Measurements from ENCODE around the gene ETV3.

DNA sequence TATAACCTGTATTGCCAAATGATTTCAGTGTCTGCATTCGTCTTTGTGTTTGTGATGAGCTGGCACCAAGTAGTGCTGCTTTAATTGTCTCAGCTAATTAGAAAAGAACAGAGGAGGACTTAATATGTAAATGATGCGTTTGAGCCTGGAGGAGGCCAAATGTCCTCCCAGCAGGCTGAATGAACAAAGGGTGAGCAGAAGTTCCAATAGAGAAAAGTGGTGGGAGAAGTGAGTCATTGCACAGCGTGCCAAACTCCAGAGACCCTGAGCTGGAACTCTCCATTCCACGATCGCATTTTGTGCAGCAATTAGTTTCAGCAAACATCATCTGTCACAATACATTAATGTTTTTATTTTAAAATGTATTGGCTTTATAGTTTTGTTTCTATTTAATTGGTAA, 56.5 kb downstream of the ETV3 start:
- TF ChIP-seq, protein P1, sequence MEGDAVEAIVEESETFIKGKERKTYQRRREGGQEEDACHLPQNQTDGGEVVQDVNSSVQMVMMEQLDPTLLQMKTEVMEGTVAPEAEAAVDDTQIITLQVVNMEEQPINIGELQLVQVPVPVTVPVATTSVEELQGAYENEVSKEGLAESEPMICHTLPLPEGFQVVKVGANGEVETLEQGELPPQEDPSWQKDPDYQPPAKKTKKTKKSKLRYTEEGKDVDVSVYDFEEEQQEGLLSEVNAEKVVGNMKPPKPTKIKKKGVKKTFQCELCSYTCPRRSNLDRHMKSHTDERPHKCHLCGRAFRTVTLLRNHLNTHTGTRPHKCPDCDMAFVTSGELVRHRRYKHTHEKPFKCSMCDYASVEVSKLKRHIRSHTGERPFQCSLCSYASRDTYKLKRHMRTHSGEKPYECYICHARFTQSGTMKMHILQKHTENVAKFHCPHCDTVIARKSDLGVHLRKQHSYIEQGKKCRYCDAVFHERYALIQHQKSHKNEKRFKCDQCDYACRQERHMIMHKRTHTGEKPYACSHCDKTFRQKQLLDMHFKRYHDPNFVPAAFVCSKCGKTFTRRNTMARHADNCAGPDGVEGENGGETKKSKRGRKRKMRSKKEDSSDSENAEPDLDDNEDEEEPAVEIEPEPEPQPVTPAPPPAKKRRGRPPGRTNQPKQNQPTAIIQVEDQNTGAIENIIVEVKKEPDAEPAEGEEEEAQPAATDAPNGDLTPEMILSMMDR (IDR thresholded peaks at IDR 0.05 in 2 of 3, conservative IDR thresholded peaks at IDR 0.05 in 1 of 3; ENCODE audit: control insufficient read depth in 2 of 3, extremely low read depth in 1 of 3, insufficient read depth in 1 of 3, low read depth in 3 of 3, low read length in 3 of 3): no peak
- TF ChIP-seq POLR2A (IDR thresholded peaks at IDR 0.05; ENCODE audit: low read depth, low read length): no peak
- TF ChIP-seq, protein P2, sequence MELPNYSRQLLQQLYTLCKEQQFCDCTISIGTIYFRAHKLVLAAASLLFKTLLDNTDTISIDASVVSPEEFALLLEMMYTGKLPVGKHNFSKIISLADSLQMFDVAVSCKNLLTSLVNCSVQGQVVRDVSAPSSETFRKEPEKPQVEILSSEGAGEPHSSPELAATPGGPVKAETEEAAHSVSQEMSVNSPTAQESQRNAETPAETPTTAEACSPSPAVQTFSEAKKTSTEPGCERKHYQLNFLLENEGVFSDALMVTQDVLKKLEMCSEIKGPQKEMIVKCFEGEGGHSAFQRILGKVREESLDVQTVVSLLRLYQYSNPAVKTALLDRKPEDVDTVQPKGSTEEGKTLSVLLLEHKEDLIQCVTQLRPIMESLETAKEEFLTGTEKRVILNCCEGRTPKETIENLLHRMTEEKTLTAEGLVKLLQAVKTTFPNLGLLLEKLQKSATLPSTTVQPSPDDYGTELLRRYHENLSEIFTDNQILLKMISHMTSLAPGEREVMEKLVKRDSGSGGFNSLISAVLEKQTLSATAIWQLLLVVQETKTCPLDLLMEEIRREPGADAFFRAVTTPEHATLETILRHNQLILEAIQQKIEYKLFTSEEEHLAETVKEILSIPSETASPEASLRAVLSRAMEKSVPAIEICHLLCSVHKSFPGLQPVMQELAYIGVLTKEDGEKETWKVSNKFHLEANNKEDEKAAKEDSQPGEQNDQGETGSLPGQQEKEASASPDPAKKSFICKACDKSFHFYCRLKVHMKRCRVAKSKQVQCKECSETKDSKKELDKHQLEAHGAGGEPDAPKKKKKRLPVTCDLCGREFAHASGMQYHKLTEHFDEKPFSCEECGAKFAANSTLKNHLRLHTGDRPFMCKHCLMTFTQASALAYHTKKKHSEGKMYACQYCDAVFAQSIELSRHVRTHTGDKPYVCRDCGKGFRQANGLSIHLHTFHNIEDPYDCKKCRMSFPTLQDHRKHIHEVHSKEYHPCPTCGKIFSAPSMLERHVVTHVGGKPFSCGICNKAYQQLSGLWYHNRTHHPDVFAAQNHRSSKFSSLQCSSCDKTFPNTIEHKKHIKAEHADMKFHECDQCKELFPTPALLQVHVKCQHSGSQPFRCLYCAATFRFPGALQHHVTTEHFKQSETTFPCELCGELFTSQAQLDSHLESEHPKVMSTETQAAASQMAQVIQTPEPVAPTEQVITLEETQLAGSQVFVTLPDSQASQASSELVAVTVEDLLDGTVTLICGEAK (IDR thresholded peaks at IDR 0.05; ENCODE audit: borderline replicate concordance): no peak
- no peak for TF ChIP-seq CEBPB (IDR thresholded peaks at IDR 0.05; ENCODE audit: borderline replicate concordance in 1 of 2, low read depth in 2 of 2, low read length in 2 of 2)
- TF ChIP-seq SMC3 (IDR thresholded peaks at IDR 0.05; ENCODE audit: borderline replicate concordance, low read length): no peak
- TF ChIP-seq SREBF1 (IDR thresholded peaks at IDR 0.05; ENCODE audit: low read length): no peak
- no peak for TF ChIP-seq ASH2L (IDR thresholded peaks at IDR 0.05; ENCODE audit: borderline replicate concordance, low read depth)
- no peak for TF ChIP-seq RELA (IDR thresholded peaks at IDR 0.05; ENCODE audit: borderline replicate concordance, partially characterized antibody)
- TF ChIP-seq MYC (IDR thresholded peaks at IDR 0.05; ENCODE audit: insufficient read depth, insufficient read length, insufficient replicate concordance, low read length, severe bottlenecking): no peak
- TF ChIP-seq HDGF (IDR thresholded peaks at IDR 0.05): no peak
- no peak for TF ChIP-seq POLR2AphosphoS5 (IDR thresholded peaks at IDR 0.05; ENCODE audit: low read length)
- no peak for TF ChIP-seq JUND (IDR thresholded peaks at IDR 0.05; ENCODE audit: low read depth, low read length)

Measured in GM12878 (cell line).